Skeletal muscle tissue (tissue), 4 donors: Measurements from ENCODE around the gene GOLPH3. TPM values are rescaled to one million over a fixed set of nuclear protein-coding genes. Genes with fewer than 3 reads are reported as not detected.

Source experiments
- H3K27ac ChIP-seq: one replicate; pipeline ENCODE4 v1.7.0; 2013; ENCODE audit warnings: mild to moderate bottlenecking, low read depth, low read length, inconsistent platforms
- H3K27me3 ChIP-seq, 3 donors: one replicate each; pipeline ENCODE4 v1.7.0; 2013; ENCODE audit warnings: low read length in 3 of 3; ENCODE audit not compliant: control insufficient read depth in 3 of 3, insufficient read depth in 3 of 3
- H3K36me3 ChIP-seq, 3 donors: one replicate each; pipeline ENCODE4 v1.7.0; 2013; ENCODE audit warnings: low read length in 3 of 3; ENCODE audit not compliant: control insufficient read depth in 3 of 3, insufficient read depth in 3 of 3
- H3K4me1 ChIP-seq, 3 donors: one replicate each; pipeline ENCODE4 v1.7.0; 2013; ENCODE audit warnings: low read length in 3 of 3, mild to moderate bottlenecking in 3 of 3; ENCODE audit not compliant: control insufficient read depth in 3 of 3, insufficient read depth in 3 of 3
- H3K4me3 ChIP-seq, 3 donors: one replicate each; pipeline ENCODE4 v1.7.0; 2013; ENCODE audit warnings: low read length in 3 of 3
- H3K9ac ChIP-seq, 3 donors: one replicate each; pipeline ENCODE4 v1.7.0; 2013; ENCODE audit warnings: low read length in 3 of 3, mild to moderate bottlenecking in 3 of 3, moderate library complexity in 2 of 3, low read depth in 1 of 3
- H3K9me3 ChIP-seq, 3 donors: one replicate each; pipeline ENCODE4 v1.7.0; 2013; ENCODE audit warnings: low read length in 3 of 3; ENCODE audit not compliant: control insufficient read depth in 3 of 3
- total RNA-seq: library from RNA; depleted of rRNA; stranded (reverse); fragments of >200 nt; gene quantifications from one replicate; pipeline ENCODE4 v1.2.3, GENCODE V29; 2014
- donor health status: Osteomylitis.

The GOLPH3 gene
- total RNA-seq, 1 donor from 2014 or later: 50.6 TPM

GRCh38 chr5:32094691-32095090, 79.4 kb downstream of the GOLPH3 start:
- no peaks in the 10 kb centered on the region for H3K9me3 ChIP-seq
- peaks cover 2% of the 10 kb centered on the region in 3 donors for H3K36me3 ChIP-seq
- no peaks in the 10 kb centered on the region for H3K27me3 ChIP-seq
- H3K9ac ChIP-seq: no peak overlapping the region
- H3K4me3 ChIP-seq: no peak overlapping the region
- peaks cover 6 to 14% (median 7%) of the 10 kb centered on the region in 3 donors for H3K4me1 ChIP-seq
- no peak overlapping the region for H3K27ac ChIP-seq

GRCh38 chr5:32092938-32093812, 80.9 kb downstream of the GOLPH3 start:
- Histone ChIP-seq H3K4me1 (peaks cover 6 to 14% (median 7%) of the 10 kb centered on the region in 3 donors), H3K9me3 (no peaks in the 10 kb centered on the region), H3K9ac (no peak overlapping the region), H3K27me3 (no peaks in the 10 kb centered on the region), H3K36me3 (peaks cover 0 to 2% (median 2%) of the 10 kb centered on the region in 3 donors), H3K27ac (no peak overlapping the region), H3K4me3 (no peak overlapping the region)

GRCh38 chr5:32090755-32091128, 83.4 kb downstream of the GOLPH3 start:
- Histone ChIP-seq H3K4me1 (peaks cover 6 to 14% (median 7%) of the 10 kb centered on the region in 3 donors), H3K9ac (no peak overlapping the region), H3K4me3 (no peak overlapping the region), H3K36me3 (peaks cover 0 to 5% (median 5%) of the 10 kb centered on the region in 3 donors), H3K27me3 (no peaks in the 10 kb centered on the region), H3K27ac (no peak overlapping the region), H3K9me3 (no peaks in the 10 kb centered on the region)

GRCh38 chr5:32090026-32090754, 83.9 kb downstream of the GOLPH3 start:
- Histone ChIP-seq H3K9ac (no peak overlapping the region), H3K4me3 (no peak overlapping the region), H3K4me1 (peaks cover 3 to 10% (median 4%) of the 10 kb centered on the region in 3 donors), H3K27ac (no peak overlapping the region), H3K36me3 (peaks cover 0 to 5% (median 5%) of the 10 kb centered on the region in 3 donors), H3K9me3 (no peaks in the 10 kb centered on the region), H3K27me3 (no peaks in the 10 kb centered on the region)

GRCh38 chr5:32089146-32090000, 84.7 kb downstream of the GOLPH3 start:
- H3K9ac ChIP-seq: no peak overlapping the region
- H3K36me3 ChIP-seq: peaks cover 0 to 5% (median 5%) of the 10 kb centered on the region in 3 donors

GRCh38 chr5:32088214-32088613, 85.9 kb downstream of the GOLPH3 start:
- Histone ChIP-seq H3K9ac (no peak overlapping the region), H3K36me3 (peaks cover 0 to 5% (median 4%) of the 10 kb centered on the region in 3 donors), H3K27ac (no peak overlapping the region), H3K27me3 (no peaks in the 10 kb centered on the region), H3K4me3 (no peak overlapping the region), H3K4me1 (peaks cover 0 to 4% (median 3%) of the 10 kb centered on the region in 3 donors), H3K9me3 (no peaks in the 10 kb centered on the region)

More at GRCh38 chr5:32089146-32090000, 84.7 kb downstream of the GOLPH3 start:
- no peaks in the 10 kb centered on the region for H3K27me3 ChIP-seq
- H3K9me3 ChIP-seq: no peaks in the 10 kb centered on the region
- peaks cover 0 to 4% (median 3%) of the 10 kb centered on the region in 3 donors for H3K4me1 ChIP-seq
- no peak overlapping the region for H3K27ac ChIP-seq
- no peak overlapping the region for H3K4me3 ChIP-seq

- Histone ChIP-seq H3K4me1 (no peaks in the 10 kb centered on the region), H3K27me3 (no peaks in the 10 kb centered on the region), H3K36me3 (peaks cover 0 to 5% (median 4%) of the 10 kb centered on the region in 3 donors), H3K9me3 (no peaks in the 10 kb centered on the region), H3K9ac (no peak overlapping the region), H3K27ac (no peak overlapping the region), H3K4me3 (no peak overlapping the region)
Observed at GRCh38 chr5:32087086-32088082, 86.7 kb downstream of the GOLPH3 start.

GRCh38 chr5:32083981-32084430, 90.1 kb downstream of the GOLPH3 start:
- Histone ChIP-seq H3K9ac (no peak overlapping the region), H3K27ac (no peak overlapping the region), H3K9me3 (no peaks in the 10 kb centered on the region), H3K4me3 (no peak overlapping the region), H3K36me3 (peaks cover 0 to 4% (median 4%) of the 10 kb centered on the region in 3 donors), H3K4me1 (no peaks in the 10 kb centered on the region), H3K27me3 (no peaks in the 10 kb centered on the region)
